Middle frontal gyrus (tissue), 1 donor: ENCODE data around the gene RALGPS1.

Experiments
- DNase-seq: peaks from one replicate; pipeline ENCODE4 v3.0.0-alpha.2; 2015; ENCODE audit warnings: low spot score; ENCODE audit errors: extremely low spot score

The RALGPS1 gene

GRCh38 chr9:127118597-127119319 is 204.2 kb downstream of the RALGPS1 start:
- DNase-seq = no peak

- DNase-seq = no peak
Measured at GRCh38 chr9:127119320-127119709, 204.7 kb downstream of the RALGPS1 start.

GRCh38 chr9:127121628-127122175 is 207.1 kb downstream of the RALGPS1 start:
- no peak for DNase-seq

GRCh38 chr9:127122176-127123063 is 207.8 kb downstream of the RALGPS1 start, which contains the start of gene ANGPTL2:
Gene ANGPTL2 (minus strand): TSS chr9:127122635. CDS start chr9:127108731, 13,904 bp downstream.
- peak; percentile 76 for DNase-seq

GRCh38 chr9:127123064-127123890 is 208.7 kb downstream of the RALGPS1 start:
- no peak for DNase-seq

GRCh38 chr9:127124111-127124531 is 209.5 kb downstream of the RALGPS1 start:
- DNase-seq = no peak

GRCh38 chr9:127124792-127125191 is 210.2 kb downstream of the RALGPS1 start:
- no peak for DNase-seq

- no peak for DNase-seq
Measured at GRCh38 chr9:127126971-127127370, 212.4 kb downstream of the RALGPS1 start.

GRCh38 chr9:127128341-127129072 is 213.9 kb downstream of the RALGPS1 start:
- DNase-seq = no peak

GRCh38 chr9:127129073-127129717 is 214.6 kb downstream of the RALGPS1 start:
- no peak for DNase-seq

- no peak for DNase-seq
Measured at GRCh38 chr9:127129718-127130085, 215.1 kb downstream of the RALGPS1 start.

- DNase-seq = no peak
Measured at GRCh38 chr9:127130235-127130634, 215.7 kb downstream of the RALGPS1 start.

- peak; percentile 62 for DNase-seq
Measured at GRCh38 chr9:127130661-127131538, 216.3 kb downstream of the RALGPS1 start.

GRCh38 chr9:127131871-127132270 is 217.3 kb downstream of the RALGPS1 start:
- no peak for DNase-seq

GRCh38 chr9:127132375-127132774 is 217.8 kb downstream of the RALGPS1 start:
- DNase-seq = no peak

- DNase-seq = no peak
Measured at GRCh38 chr9:127132921-127133647, 218.5 kb downstream of the RALGPS1 start.

- DNase-seq = peak; percentile 53
Measured at GRCh38 chr9:127133739-127134167, 219.2 kb downstream of the RALGPS1 start.

GRCh38 chr9:127135056-127135745 is 220.6 kb downstream of the RALGPS1 start:
- DNase-seq = no peak
